ENCODE measurements around the gene SPA17. TPM values are rescaled to one million over a fixed set of nuclear protein-coding genes. Genes with fewer than 3 reads are reported as not detected.

Gene SPA17
- polyA plus RNA-seq, 1 donor from 2014 or later: 19.1 TPM

DNA sequence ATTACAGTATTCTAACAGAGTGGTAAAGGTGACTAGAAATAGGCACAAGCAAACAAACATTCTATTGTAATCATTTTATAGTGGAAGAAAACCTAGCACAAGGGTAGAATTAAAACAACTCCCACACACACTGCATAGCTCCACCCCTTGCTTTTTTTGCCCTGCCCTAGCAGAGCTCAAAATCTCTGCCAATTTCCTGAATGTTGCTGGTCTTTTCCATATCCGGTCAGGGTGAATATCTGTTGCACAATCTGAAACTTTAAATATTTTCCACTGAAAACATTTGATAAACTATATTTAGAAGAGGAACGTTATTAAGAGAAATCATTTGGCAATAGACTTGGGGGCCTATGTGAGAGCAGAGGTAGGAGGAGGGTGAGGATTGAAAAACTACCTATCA, 2.7 kb downstream of the SPA17 start:
- H3K79me2 ChIP-seq (replicated peaks; ENCODE audit: insufficient read depth, low read length): no peaks in the 10 kb centered on the region
- H3K9me3 ChIP-seq (ENCODE audit: low read length): no peaks in the 10 kb centered on the region
- no peak for TF ChIP-seq MXI1 (conservative IDR thresholded peaks at IDR 0.05; ENCODE audit: poor library complexity, severe bottlenecking)
- no peak overlapping the region for H3K27ac ChIP-seq (ENCODE audit: low read length)
- H3K27me3 ChIP-seq (ENCODE audit: insufficient read depth, low read depth, low read length): peaks cover 7% of the 10 kb centered on the region
- no peaks in the 10 kb centered on the region for H3K9me2 ChIP-seq (ENCODE audit: insufficient read depth, low read length)
- no peaks in the 10 kb centered on the region for H4K20me1 ChIP-seq (ENCODE audit: insufficient read depth)
- H3K4me2 ChIP-seq (ENCODE audit: low read length): no peak overlapping the region
- no peak overlapping the region for H3K4me3 ChIP-seq (ENCODE audit: low read length)
- H2AFZ ChIP-seq (ENCODE audit: low read depth, low read length): no peak overlapping the region
- H3F3A ChIP-seq (ENCODE audit: insufficient read depth, low read length, poor library complexity, severe bottlenecking): no peaks in the 10 kb centered on the region
- H3K36me3 ChIP-seq (ENCODE audit: insufficient read depth, low read length): no peaks in the 10 kb centered on the region
- no peak overlapping the region for H3K9ac ChIP-seq (ENCODE audit: low read length)

DNA sequence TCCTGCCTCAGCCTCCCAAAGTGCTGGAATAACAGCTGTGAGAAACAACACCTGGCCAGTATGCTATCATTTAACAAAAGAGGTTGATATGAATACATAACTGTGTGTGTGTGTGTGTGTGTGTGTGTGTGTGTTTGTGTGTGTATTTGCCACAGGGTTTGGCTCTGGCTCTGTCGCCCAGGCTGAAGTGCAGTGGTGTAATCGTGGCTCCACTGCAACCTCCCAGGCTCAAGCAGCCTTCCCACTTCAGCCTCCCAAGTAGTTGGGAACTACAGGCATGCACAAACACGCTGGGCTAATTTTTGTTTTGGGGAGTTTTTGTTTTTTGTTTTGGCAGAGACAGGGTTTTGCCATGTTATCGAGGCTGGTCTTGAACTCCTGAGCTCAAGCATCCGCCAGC, 4.7 kb downstream of the SPA17 start:
- no peak overlapping the region for H3K27ac ChIP-seq (ENCODE audit: low read length)
- no peaks in the 10 kb centered on the region for H3K9me3 ChIP-seq (ENCODE audit: low read length)
- no peaks in the 10 kb centered on the region for H3F3A ChIP-seq (ENCODE audit: insufficient read depth, low read length, poor library complexity, severe bottlenecking)
- H3K79me2 ChIP-seq (replicated peaks; ENCODE audit: insufficient read depth, low read length): no peaks in the 10 kb centered on the region
- no peaks in the 10 kb centered on the region for H4K20me1 ChIP-seq (ENCODE audit: insufficient read depth)
- TF ChIP-seq SMC3 (conservative IDR thresholded peaks at IDR 0.05; ENCODE audit: poor library complexity) (no peak), POLR2AphosphoS5 (IDR thresholded peaks at IDR 0.05) (no peak), TAF1 (IDR thresholded peaks at IDR 0.05; ENCODE audit: low read depth) (no peak), EZH2 (IDR thresholded peaks at IDR 0.05; ENCODE audit: borderline replicate concordance, insufficient read depth, low read length, poor library complexity, severe bottlenecking) (no peak), EP300 (conservative IDR thresholded peaks at IDR 0.05; ENCODE audit: poor library complexity, severe bottlenecking) (no peak), RAD21 (conservative IDR thresholded peaks at IDR 0.05) (no peak), MXI1 (conservative IDR thresholded peaks at IDR 0.05; ENCODE audit: poor library complexity, severe bottlenecking) (no peak)
- TF ChIP-seq, protein P1, sequence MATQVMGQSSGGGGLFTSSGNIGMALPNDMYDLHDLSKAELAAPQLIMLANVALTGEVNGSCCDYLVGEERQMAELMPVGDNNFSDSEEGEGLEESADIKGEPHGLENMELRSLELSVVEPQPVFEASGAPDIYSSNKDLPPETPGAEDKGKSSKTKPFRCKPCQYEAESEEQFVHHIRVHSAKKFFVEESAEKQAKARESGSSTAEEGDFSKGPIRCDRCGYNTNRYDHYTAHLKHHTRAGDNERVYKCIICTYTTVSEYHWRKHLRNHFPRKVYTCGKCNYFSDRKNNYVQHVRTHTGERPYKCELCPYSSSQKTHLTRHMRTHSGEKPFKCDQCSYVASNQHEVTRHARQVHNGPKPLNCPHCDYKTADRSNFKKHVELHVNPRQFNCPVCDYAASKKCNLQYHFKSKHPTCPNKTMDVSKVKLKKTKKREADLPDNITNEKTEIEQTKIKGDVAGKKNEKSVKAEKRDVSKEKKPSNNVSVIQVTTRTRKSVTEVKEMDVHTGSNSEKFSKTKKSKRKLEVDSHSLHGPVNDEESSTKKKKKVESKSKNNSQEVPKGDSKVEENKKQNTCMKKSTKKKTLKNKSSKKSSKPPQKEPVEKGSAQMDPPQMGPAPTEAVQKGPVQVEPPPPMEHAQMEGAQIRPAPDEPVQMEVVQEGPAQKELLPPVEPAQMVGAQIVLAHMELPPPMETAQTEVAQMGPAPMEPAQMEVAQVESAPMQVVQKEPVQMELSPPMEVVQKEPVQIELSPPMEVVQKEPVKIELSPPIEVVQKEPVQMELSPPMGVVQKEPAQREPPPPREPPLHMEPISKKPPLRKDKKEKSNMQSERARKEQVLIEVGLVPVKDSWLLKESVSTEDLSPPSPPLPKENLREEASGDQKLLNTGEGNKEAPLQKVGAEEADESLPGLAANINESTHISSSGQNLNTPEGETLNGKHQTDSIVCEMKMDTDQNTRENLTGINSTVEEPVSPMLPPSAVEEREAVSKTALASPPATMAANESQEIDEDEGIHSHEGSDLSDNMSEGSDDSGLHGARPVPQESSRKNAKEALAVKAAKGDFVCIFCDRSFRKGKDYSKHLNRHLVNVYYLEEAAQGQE (IDR thresholded peaks at IDR 0.05; ENCODE audit: borderline replicate concordance): no peak
- TF ChIP-seq, protein P2, sequence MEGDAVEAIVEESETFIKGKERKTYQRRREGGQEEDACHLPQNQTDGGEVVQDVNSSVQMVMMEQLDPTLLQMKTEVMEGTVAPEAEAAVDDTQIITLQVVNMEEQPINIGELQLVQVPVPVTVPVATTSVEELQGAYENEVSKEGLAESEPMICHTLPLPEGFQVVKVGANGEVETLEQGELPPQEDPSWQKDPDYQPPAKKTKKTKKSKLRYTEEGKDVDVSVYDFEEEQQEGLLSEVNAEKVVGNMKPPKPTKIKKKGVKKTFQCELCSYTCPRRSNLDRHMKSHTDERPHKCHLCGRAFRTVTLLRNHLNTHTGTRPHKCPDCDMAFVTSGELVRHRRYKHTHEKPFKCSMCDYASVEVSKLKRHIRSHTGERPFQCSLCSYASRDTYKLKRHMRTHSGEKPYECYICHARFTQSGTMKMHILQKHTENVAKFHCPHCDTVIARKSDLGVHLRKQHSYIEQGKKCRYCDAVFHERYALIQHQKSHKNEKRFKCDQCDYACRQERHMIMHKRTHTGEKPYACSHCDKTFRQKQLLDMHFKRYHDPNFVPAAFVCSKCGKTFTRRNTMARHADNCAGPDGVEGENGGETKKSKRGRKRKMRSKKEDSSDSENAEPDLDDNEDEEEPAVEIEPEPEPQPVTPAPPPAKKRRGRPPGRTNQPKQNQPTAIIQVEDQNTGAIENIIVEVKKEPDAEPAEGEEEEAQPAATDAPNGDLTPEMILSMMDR (IDR thresholded peaks at IDR 0.05; ENCODE audit: poor library complexity, severe bottlenecking): no peak
- H3K4me3 ChIP-seq (ENCODE audit: low read length): no peak overlapping the region
- H2AFZ ChIP-seq (ENCODE audit: low read depth, low read length): no peak overlapping the region
- no peak overlapping the region for H3K4me2 ChIP-seq (ENCODE audit: low read length)
- H3K27me3 ChIP-seq (ENCODE audit: insufficient read depth, low read depth, low read length): peaks cover 3% of the 10 kb centered on the region
- no peak overlapping the region for H3K9ac ChIP-seq (ENCODE audit: low read length)
- no peaks in the 10 kb centered on the region for H3K9me2 ChIP-seq (ENCODE audit: insufficient read depth, low read length)
- H3K36me3 ChIP-seq (ENCODE audit: insufficient read depth, low read length): no peaks in the 10 kb centered on the region

DNA sequence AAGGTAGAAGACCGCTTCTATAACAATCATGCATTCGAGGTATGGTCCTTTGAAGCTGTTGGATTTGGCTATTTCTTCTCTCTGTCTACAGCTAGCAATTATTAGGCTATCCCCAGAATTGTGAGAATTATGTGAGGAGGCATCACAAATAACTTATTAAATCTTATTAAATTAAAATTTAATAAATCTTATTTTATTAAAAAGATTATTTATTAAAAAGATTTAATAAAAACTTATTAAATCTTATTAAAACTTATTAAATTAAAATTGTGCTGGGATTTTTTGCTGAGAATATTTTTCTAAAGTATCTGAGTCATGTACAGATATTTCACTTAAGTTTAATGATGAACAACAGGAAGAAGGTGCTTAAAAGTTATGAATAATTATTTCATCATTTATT, 7.7 kb downstream of the SPA17 start:
- no peaks in the 10 kb centered on the region for H3K9me2 ChIP-seq (ENCODE audit: insufficient read depth, low read length)
- no peaks in the 10 kb centered on the region for H3F3A ChIP-seq (ENCODE audit: insufficient read depth, low read length, poor library complexity, severe bottlenecking)
- no peak overlapping the region for H2AFZ ChIP-seq (ENCODE audit: low read depth, low read length)
- H3K36me3 ChIP-seq (ENCODE audit: insufficient read depth, low read length): no peaks in the 10 kb centered on the region
- no peak overlapping the region for H3K9ac ChIP-seq (ENCODE audit: low read length)
- TF ChIP-seq MXI1 (conservative IDR thresholded peaks at IDR 0.05; ENCODE audit: poor library complexity, severe bottlenecking) (no peak), POLR2AphosphoS5 (IDR thresholded peaks at IDR 0.05) (no peak), SMC3 (conservative IDR thresholded peaks at IDR 0.05; ENCODE audit: poor library complexity) (no peak)
- TF ChIP-seq, protein P2 (IDR thresholded peaks at IDR 0.05; ENCODE audit: poor library complexity, severe bottlenecking): no peak
- TF ChIP-seq, protein P1 (IDR thresholded peaks at IDR 0.05; ENCODE audit: borderline replicate concordance): no peak
- H3K79me2 ChIP-seq (replicated peaks; ENCODE audit: insufficient read depth, low read length): no peaks in the 10 kb centered on the region
- H3K4me2 ChIP-seq (ENCODE audit: low read length): no peak overlapping the region
- no peak overlapping the region for H3K27ac ChIP-seq (ENCODE audit: low read length)
- no peak overlapping the region for H3K4me3 ChIP-seq (ENCODE audit: low read length)
- H3K27me3 ChIP-seq (ENCODE audit: insufficient read depth, low read depth, low read length): no peaks in the 10 kb centered on the region
- no peaks in the 10 kb centered on the region for H4K20me1 ChIP-seq (ENCODE audit: insufficient read depth)
- no peaks in the 10 kb centered on the region for H3K9me3 ChIP-seq (ENCODE audit: low read length)
